Measurements from ENCODE around the gene LEFTY1. TPM values are rescaled to one million over a fixed set of nuclear protein-coding genes. Genes with fewer than 3 reads are reported as not detected.

LEFTY1 gene
- total and polyA plus RNA-seq, 2 donors (not counting 1 experiment from before 2014, with no cell fraction given) = 0.07 TPM; not detected in 1

DNA sequence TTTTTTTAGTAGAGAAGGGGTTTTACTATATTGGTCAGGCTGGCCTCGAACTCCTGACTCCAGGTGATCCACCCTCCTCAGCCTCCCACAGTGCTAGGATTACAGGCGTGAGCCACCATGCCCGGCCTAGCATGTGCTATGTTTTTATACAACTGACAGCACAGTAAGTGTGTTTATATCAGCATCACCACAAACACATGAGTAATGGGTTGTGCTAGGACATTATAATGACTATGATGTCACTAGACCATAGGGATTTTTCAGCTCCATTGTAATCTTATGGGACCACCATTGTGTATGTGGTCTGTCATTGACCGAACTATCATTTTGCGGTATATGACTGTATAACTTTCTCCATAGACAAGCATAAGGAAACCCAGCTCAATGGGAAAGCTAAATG, 45.8 kb upstream of the LEFTY1 start:
- H3K27ac Mint-ChIP-seq = no peak overlapping the region
- TF ChIP-seq, protein P1, sequence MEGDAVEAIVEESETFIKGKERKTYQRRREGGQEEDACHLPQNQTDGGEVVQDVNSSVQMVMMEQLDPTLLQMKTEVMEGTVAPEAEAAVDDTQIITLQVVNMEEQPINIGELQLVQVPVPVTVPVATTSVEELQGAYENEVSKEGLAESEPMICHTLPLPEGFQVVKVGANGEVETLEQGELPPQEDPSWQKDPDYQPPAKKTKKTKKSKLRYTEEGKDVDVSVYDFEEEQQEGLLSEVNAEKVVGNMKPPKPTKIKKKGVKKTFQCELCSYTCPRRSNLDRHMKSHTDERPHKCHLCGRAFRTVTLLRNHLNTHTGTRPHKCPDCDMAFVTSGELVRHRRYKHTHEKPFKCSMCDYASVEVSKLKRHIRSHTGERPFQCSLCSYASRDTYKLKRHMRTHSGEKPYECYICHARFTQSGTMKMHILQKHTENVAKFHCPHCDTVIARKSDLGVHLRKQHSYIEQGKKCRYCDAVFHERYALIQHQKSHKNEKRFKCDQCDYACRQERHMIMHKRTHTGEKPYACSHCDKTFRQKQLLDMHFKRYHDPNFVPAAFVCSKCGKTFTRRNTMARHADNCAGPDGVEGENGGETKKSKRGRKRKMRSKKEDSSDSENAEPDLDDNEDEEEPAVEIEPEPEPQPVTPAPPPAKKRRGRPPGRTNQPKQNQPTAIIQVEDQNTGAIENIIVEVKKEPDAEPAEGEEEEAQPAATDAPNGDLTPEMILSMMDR (IDR thresholded peaks at IDR 0.05) = no peak
- TF ChIP-seq EZH2 (IDR thresholded peaks at IDR 0.05; ENCODE audit: borderline replicate concordance, insufficient read depth, low read depth, low read length, poor library complexity, severe bottlenecking) = no peak
- Histone ChIP-seq H4K20me1 (ENCODE audit: control insufficient read depth, insufficient read depth, low read length, poor library complexity, severe bottlenecking) (no peaks in the 10 kb centered on the region), H3K4me2 (replicated peaks; ENCODE audit: low read depth, low read length, poor library complexity, severe bottlenecking) (no peak overlapping the region), H2AFZ (ENCODE audit: insufficient read depth, low read depth, low read length, poor library complexity, severe bottlenecking) (no peak overlapping the region), H3K27ac (ENCODE audit: low read length in 2 of 2) (no peak overlapping the region), H3K4me3 (ENCODE audit: control extremely low read depth in 1 of 5, extremely low read depth in 1 of 5, insufficient read depth in 1 of 5, low read depth in 2 of 5, low read length in 4 of 5) (no peak overlapping the region), H3K4me1 (ENCODE audit: control insufficient read depth in 2 of 2, insufficient read depth in 2 of 2, low read length in 2 of 2) (no peaks in the 10 kb centered on the region), H3K9ac (ENCODE audit: low read length) (no peak overlapping the region), H3K9me3 (ENCODE audit: control extremely low read depth in 1 of 3, control insufficient read depth in 2 of 3, insufficient read depth in 1 of 3, low read length in 2 of 3) (no peaks in the 10 kb centered on the region), H3K27me3 (replicated peaks in 1 of 4; ENCODE audit: control extremely low read depth in 1 of 4, control insufficient read depth in 3 of 4, insufficient read depth in 4 of 4, low read length in 3 of 4) (no peaks in the 10 kb centered on the region), H3K79me2 (ENCODE audit: control insufficient read depth, insufficient read depth, low read length) (no peaks in the 10 kb centered on the region), H3K36me3 (replicated peaks in 1 of 2; ENCODE audit: control extremely low read depth in 1 of 2, control insufficient read depth in 1 of 2, extremely low read depth in 1 of 2, insufficient read depth in 2 of 2, low read length in 1 of 2) (no peaks in the 10 kb centered on the region)
- ChIA-PET CTCF (no interaction called here), POLR2A (no interaction called here)
- intact Hi-C loops (cut with micrococcal nuclease) = no loop called here
- no peaks in the 10 kb centered on the region for H3K27me3 Mint-ChIP-seq
- H3K9me3 Mint-ChIP-seq (ENCODE audit: insufficient read depth) = no peaks in the 10 kb centered on the region
- DNase-seq (no peak), ATAC-seq (ENCODE audit: low read depth) (no peak)
- H3K4me1 Mint-ChIP-seq = no peaks in the 10 kb centered on the region
- no peak overlapping the region for H3K4me3 Mint-ChIP-seq
- WGBS (ENCODE audit: insufficient coverage) = no CpG with 5 or more reads among the region's 5 CpGs

DNA sequence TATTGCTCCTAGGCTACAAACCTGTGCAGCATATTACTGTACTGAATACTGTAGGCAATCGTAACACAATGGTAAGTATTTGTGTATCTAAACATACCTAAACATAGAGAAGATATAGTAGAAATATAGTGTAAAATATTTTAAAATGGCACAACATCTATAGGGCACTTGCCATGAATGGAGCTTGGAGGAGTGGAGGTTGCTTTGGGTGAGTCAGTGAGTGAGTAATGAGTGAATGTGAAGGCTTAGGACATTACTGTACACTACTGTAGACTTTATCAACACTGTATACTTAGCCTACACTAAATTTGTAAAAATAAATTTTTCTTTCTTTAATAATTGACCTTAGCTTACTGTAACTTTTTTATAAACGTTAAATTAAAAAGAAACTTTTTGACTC, 44.1 kb upstream of the LEFTY1 start:
- no CpG with 5 or more reads among the region's 2 CpGs for WGBS (ENCODE audit: insufficient coverage)
- ATAC-seq (ENCODE audit: low read depth) = no peak
- no peaks in the 10 kb centered on the region for H3K9me3 Mint-ChIP-seq (ENCODE audit: insufficient read depth)
- DNase-seq = no peak
- Histone ChIP-seq H3K36me3 (replicated peaks in 1 of 2; ENCODE audit: control extremely low read depth in 1 of 2, control insufficient read depth in 1 of 2, extremely low read depth in 1 of 2, insufficient read depth in 2 of 2, low read length in 1 of 2) (no peaks in the 10 kb centered on the region), H2AFZ (ENCODE audit: insufficient read depth, low read depth, low read length, poor library complexity, severe bottlenecking) (no peak overlapping the region), H3K4me3 (ENCODE audit: control extremely low read depth in 1 of 5, extremely low read depth in 1 of 5, insufficient read depth in 1 of 5, low read depth in 2 of 5, low read length in 4 of 5) (no peak overlapping the region), H3K9ac (ENCODE audit: low read length) (no peak overlapping the region), H4K20me1 (ENCODE audit: control insufficient read depth, insufficient read depth, low read length, poor library complexity, severe bottlenecking) (no peaks in the 10 kb centered on the region), H3K27me3 (replicated peaks in 1 of 4; ENCODE audit: control extremely low read depth in 1 of 4, control insufficient read depth in 3 of 4, insufficient read depth in 4 of 4, low read length in 3 of 4) (no peaks in the 10 kb centered on the region), H3K79me2 (ENCODE audit: control insufficient read depth, insufficient read depth, low read length) (no peaks in the 10 kb centered on the region), H3K4me1 (ENCODE audit: control insufficient read depth in 2 of 2, insufficient read depth in 2 of 2, low read length in 2 of 2) (no peaks in the 10 kb centered on the region), H3K27ac (ENCODE audit: low read length in 2 of 2) (no peak overlapping the region), H3K4me2 (replicated peaks; ENCODE audit: low read depth, low read length, poor library complexity, severe bottlenecking) (no peak overlapping the region), H3K9me3 (ENCODE audit: control extremely low read depth in 1 of 3, control insufficient read depth in 2 of 3, insufficient read depth in 1 of 3, low read length in 2 of 3) (no peaks in the 10 kb centered on the region)
- no peak for TF ChIP-seq EZH2 (IDR thresholded peaks at IDR 0.05; ENCODE audit: borderline replicate concordance, insufficient read depth, low read depth, low read length, poor library complexity, severe bottlenecking)
- TF ChIP-seq, protein P1 (IDR thresholded peaks at IDR 0.05) = no peak
- H3K4me1 Mint-ChIP-seq = no peaks in the 10 kb centered on the region
- CTCF ChIA-PET = no interaction called here
- H3K27ac Mint-ChIP-seq = no peak overlapping the region
- POLR2A ChIA-PET = interaction anchor here (0.6 kb wide), 1 partner anchor 204 kb away, joined by 3 read pairs; no protein-coding TSS in a partner anchor
- intact Hi-C loops (cut with micrococcal nuclease) = no loop called here
- no peaks in the 10 kb centered on the region for H3K27me3 Mint-ChIP-seq
- H3K4me3 Mint-ChIP-seq = no peak overlapping the region
